ENCODE data around the gene TNK2.
"Not testable (repeated sequence)": the region's sequence is repeated elsewhere in the genome, so short reads cannot be mapped to it uniquely, and the experiment has no call there.

- not testable (repeated sequence) for TF ChIP-seq CTCF (optimal IDR thresholded peaks at IDR 0.05 in 1 of 3, IDR thresholded peaks at IDR 0.05 in 1 of 3, conservative IDR thresholded peaks at IDR 0.05 in 1 of 3; ENCODE audit: extremely low read depth in 1 of 3, insufficient read depth in 2 of 3, low read length in 3 of 3); EZH2 (IDR thresholded peaks at IDR 0.05; ENCODE audit: low read length)
Observed at GRCh38 chr3:195940806-195941205, 32.5 kb upstream of the TNK2 start.

All from keratinocyte (primary cell).